OCI-LY3 (cell line): Measurements from ENCODE around the gene HSD17B11.

ENCODE experiments used
- H2AFZ ChIP-seq: fragments of 200-600, 300-600 bp; shearing (Covaris generic); 2 replicates; pipeline ENCODE4 v1.6.0; 2014; ENCODE audit warnings: antibody characterized with exemption, low read depth, low read length
- H3K27ac ChIP-seq: fragments of 200-600, 300-600 bp; sonication (generic); 2 replicates; pipeline ENCODE4 v1.5.1; 2014; ENCODE audit warnings: mild to moderate bottlenecking, low read length, moderate library complexity, mixed read lengths
- H3K27me3 ChIP-seq: fragments of 200-600, 300-600 bp; sonication (generic); 2 replicates; pipeline ENCODE4 v1.6.1; 2014; ENCODE audit warnings: low read depth, low read length, mixed read lengths
- H3K36me3 ChIP-seq: fragments of 200-600, 300-600 bp; sonication (generic); replicated peaks from 2 replicates; pipeline ENCODE3; 2014; ENCODE audit warnings: low read depth, low read length, mixed read lengths
- H3K4me1 ChIP-seq: fragments of 300-600, 200-600 bp; sonication (generic); 2 replicates; pipeline ENCODE4 v1.6.1; 2014; ENCODE audit warnings: low read length, mixed read lengths
- H3K4me2 ChIP-seq: fragments of 200-600, 300-600 bp; sonication (generic); 2 replicates; pipeline ENCODE4 v1.6.1; 2014; ENCODE audit warnings: low read length, mixed read lengths
- H3K4me3 ChIP-seq: fragments of 300-600, 200-600 bp; sonication (generic); 2 replicates; pipeline ENCODE4 v1.5.1; 2014; ENCODE audit warnings: antibody characterized with exemption, mild to moderate bottlenecking, low read length, moderate library complexity
- H3K79me2 ChIP-seq: fragments of 300-600, 200-600 bp; shearing (Covaris generic); 2 replicates; pipeline ENCODE4 v1.6.1; 2014; ENCODE audit warnings: mild to moderate bottlenecking, low read length, mixed read lengths
- H3K9ac ChIP-seq: fragments of 300-600, 200-600 bp; shearing (Covaris generic); 2 replicates; pipeline ENCODE4 v1.6.0; 2014; ENCODE audit warnings: mild to moderate bottlenecking, low read length, moderate library complexity
- H3K9me3 ChIP-seq: fragments of 200-600, 300-600 bp; shearing (Covaris generic); 2 replicates; pipeline ENCODE4 v1.6.1; 2014; ENCODE audit warnings: low read length, mixed read lengths; ENCODE audit not compliant: insufficient read depth
- H4K20me1 ChIP-seq: fragments of 200-600, 300-600 bp; sonication (generic); 2 replicates; pipeline ENCODE4 v1.6.1; 2016; ENCODE audit warnings: low read length, mixed read lengths; ENCODE audit not compliant: insufficient read depth
- CTCF ChIP-seq: fragments of 200-600, 300-600 bp; sonication (generic); IDR thresholded peaks from 2 replicates; pipeline ENCODE4 v1.5.1; 2014; ENCODE audit warnings: antibody characterized with exemption, low read length, low read depth
- EZH2phosphoT487 ChIP-seq: fragments of 200-600 bp; shearing (Covaris generic); IDR thresholded peaks from 2 replicates; pipeline ENCODE4 v1.6.1; 2018; ENCODE audit warnings: antibody characterized with exemption, mixed run types, low read depth

The HSD17B11 gene

GRCh38 chr4:87423317-87424098 is 32.5 kb upstream of the HSD17B11 start:
- H2AFZ ChIP-seq, result no peak overlapping the region
- H3K9ac ChIP-seq, result peak overlapping the region; percentile 78
- peaks cover 9% of the 10 kb centered on the region for H3K4me1 ChIP-seq
- H4K20me1 ChIP-seq, result no peaks in the 10 kb centered on the region
- H3K27me3 ChIP-seq, result no peaks in the 10 kb centered on the region
- H3K79me2 ChIP-seq, result peaks cover 37% of the 10 kb centered on the region
- no peak overlapping the region for H3K27ac ChIP-seq
- H3K4me2 ChIP-seq, result peak overlapping the region; percentile 77
- peak overlapping the region; percentile 86 for H3K4me3 ChIP-seq
- TF ChIP-seq CTCF (no peak; the same call in 1 of the 2 replicates), EZH2phosphoT487 (no peak)
- no peaks in the 10 kb centered on the region for H3K36me3 ChIP-seq
- no peaks in the 10 kb centered on the region for H3K9me3 ChIP-seq

- H3K27ac ChIP-seq, result peak within 1 kb of the TSS; percentile 76
Observed at GRCh38 chr4:87422104-87423052, 31.4 kb upstream of the HSD17B11 start, which contains the start of gene NUDT9. Gene NUDT9, plus strand, starts transcription at chr4:87422573. Its CDS starts 333 bp downstream, at chr4:87422906.

GRCh38 chr4:87420276-87420830 is 29.4 kb upstream of the HSD17B11 start:
- no peaks in the 10 kb centered on the region for H4K20me1 ChIP-seq
- no peak overlapping the region for H3K4me2 ChIP-seq
- no peak overlapping the region for H2AFZ ChIP-seq
- H3K27me3 ChIP-seq, result no peaks in the 10 kb centered on the region
- no peak overlapping the region for H3K27ac ChIP-seq
- H3K79me2 ChIP-seq, result peaks cover 33% of the 10 kb centered on the region
- no peak overlapping the region for H3K4me3 ChIP-seq
- no peak overlapping the region for H3K9ac ChIP-seq
- no peaks in the 10 kb centered on the region for H3K36me3 ChIP-seq
- TF ChIP-seq CTCF (no peak), EZH2phosphoT487 (no peak)
- peaks cover 9% of the 10 kb centered on the region for H3K4me1 ChIP-seq
- H3K9me3 ChIP-seq, result no peaks in the 10 kb centered on the region

More at GRCh38 chr4:87422104-87423052, 31.4 kb upstream of the HSD17B11 start, which contains the start of gene NUDT9:
- Histone ChIP-seq H3K36me3 (no peaks in the 10 kb centered on the region), H4K20me1 (no peaks in the 10 kb centered on the region), H3K4me2 (peak within 1 kb of the TSS; percentile 77), H3K27me3 (no peaks in the 10 kb centered on the region), H3K9ac (peak within 1 kb of the TSS; percentile 78), H3K9me3 (no peaks in the 10 kb centered on the region), H2AFZ (peak within 1 kb of the TSS; percentile 85), H3K79me2 (peaks cover 36% of the 10 kb centered on the region), H3K4me1 (peaks cover 9% of the 10 kb centered on the region), H3K4me3 (peak within 1 kb of the TSS; percentile 86)
- TF ChIP-seq EZH2phosphoT487, result no peak
- TF ChIP-seq CTCF, result no peak
